ENCODE results near the gene NFKBIB.
"Not testable (repeated sequence)": the region's sequence is repeated elsewhere in the genome, so short reads cannot be mapped to it uniquely, and the experiment has no call there.

The NFKBIB gene

DNA sequence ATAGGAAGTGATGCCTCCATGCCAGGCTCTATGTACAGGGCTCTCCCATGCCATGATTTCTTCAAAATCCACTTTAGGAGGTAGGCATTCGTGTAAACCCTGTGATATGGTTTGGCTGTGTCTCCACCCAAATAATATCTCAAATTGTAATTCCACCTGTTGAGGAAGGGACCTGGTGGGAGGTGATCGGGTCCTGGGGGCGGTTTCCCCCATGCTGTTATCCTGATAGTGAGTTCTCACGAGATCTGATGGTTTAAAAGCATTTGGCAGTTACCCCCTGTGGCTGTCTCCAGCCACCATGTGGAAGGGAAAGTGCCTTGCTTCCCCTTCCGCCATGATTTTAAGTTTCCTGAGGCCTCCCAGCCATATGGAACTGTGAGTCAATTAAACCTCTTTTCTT is 22.7 kb downstream of the NFKBIB start:
- no peak overlapping the region for H3K4me3 ChIP-seq (ENCODE audit: low read depth, low read length)

DNA sequence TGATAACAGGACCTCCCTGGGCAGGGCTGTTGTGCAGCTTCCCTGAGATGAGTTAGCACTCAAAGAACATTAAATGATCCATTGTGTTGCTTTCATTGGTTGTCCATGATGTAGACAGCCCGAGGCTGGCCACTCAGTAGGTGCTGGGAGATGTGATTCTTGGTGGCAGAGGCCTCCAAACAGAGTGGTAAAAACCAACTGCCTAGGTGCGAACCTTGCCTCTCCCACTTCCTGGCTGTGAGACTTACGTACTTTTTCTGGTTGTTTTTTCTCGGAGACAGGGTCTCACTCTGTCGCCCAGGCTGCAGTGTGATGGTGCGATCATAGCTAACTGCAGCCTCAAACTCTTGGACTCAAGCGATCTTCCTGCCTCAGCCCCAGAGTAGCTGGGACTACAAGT is 24.6 kb downstream of the NFKBIB start:
- no peak overlapping the region for H3K4me3 ChIP-seq (ENCODE audit: low read depth, low read length)

DNA sequence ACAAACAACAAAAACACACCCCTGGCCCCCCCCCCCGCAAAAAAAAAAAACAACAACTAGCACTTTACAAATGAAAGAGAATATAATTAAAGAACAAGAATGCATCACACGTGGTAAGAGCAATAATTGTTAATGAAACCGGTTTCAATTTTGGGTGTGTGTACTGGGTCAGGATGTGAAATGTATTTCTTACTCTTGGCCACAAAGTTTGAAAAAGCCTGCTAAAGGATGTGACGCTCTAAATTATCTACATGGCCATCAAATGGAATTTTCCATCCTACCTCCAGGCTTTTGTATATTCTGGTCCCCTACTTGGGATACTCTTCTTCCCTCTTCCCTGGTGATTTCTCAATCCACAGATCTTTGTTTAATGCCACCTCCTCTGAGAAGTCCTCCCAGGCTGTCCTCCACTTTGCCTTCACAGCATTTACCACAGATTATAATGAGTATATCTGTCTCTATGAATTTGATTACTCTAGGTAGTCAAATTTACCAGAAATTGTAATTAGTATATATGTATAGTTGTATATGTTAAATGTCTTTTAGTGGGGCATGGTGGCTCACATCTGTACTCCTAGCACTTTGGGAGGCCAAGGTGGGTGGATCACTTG is 28.7 kb downstream of the NFKBIB start:
- H3K4me3 ChIP-seq (ENCODE audit: low read depth, low read length) = no peak overlapping the region

DNA sequence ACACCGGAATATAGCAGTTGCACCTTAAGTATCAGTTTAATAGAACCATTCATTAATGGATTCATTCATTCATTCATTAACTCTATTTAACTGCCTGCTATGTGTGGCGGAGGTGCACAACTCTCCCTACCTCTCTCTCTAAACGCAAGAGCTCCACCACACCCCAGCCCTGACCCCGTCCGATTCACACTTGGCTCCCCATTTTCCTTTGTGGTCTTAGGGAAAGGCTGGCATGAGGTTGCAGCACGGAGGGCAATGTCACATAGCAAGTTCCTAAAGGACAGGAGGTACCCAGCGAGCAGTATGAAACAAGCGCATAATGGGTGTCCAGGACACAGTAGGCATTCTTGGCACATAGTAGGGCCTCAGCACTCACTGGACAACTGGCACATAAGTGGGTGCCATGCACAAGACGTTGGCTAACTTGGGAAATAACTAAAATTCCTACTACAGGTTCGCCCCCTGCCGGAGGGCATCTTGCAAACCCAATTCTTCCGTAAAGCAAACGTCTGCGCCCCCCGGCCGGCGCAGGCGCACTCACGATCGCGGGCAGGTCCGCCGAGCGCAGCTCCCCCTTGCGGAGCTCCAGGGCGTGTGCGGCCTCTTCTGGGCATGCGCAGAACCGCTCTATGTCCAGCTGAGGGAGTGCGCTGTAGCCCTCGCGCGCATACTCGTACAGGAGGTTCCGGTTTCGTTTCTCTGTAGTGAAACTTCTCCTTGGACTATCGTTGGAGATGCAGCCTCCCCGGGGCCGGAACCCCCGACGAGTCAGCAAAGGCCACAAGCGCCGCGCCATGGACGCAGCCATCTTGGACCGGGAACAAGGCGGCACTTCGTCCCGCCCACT is 30.4 kb downstream of the NFKBIB start, which contains the start of gene SARS2:
Gene SARS2, minus strand, starts transcription at position 835 of the 847 bp plus-strand sequence. Its CDS starts 27 bp downstream, at position 808.
- peak within 1 kb of the TSS; percentile 65 for H3K4me3 ChIP-seq (ENCODE audit: low read depth, low read length)

DNA sequence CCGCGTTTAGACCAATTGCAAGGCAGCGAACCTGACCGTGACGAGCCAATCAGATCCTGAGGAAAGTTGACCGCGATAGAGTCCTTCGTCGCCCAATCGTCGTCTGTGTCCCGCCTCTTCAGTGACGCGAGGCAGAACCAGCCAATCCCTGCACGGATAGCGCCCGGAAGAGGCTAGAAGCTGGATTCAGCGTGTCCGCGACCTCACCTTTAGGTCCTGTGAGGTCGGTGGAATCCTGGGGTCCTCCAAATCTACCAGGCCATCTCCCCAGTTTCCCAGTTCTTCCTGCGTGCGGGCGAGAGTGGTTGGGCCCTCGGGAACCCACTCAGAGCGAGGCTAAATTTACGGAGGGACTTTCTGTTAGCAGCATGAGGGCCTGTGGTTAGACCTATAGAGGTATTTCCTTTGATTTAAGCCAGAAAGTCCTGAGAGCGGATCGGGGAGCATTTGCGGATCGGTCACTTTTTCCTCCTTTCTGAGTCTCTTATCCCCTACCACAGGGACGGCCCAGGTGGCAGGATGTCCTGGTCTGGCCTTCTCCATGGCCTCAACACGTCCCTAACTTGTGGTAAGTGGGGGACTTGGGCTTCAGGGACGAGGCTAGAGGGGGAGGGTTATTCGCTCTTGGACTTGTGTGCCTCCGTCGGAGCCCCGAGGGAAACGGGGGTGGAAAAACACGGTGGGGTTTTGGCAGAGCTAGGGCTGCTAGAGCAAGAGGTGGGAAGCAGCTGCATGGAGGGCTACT is 31.2 kb downstream of the NFKBIB start, which contains the start of gene MRPS12:
Gene MRPS12, plus strand, starts transcription at position 169 of the 745 bp plus-strand sequence. Its CDS starts 351 bp downstream, at position 520.
- H3K4me3 ChIP-seq (ENCODE audit: low read depth, low read length) = peak within 1 kb of the TSS; percentile 65

DNA sequence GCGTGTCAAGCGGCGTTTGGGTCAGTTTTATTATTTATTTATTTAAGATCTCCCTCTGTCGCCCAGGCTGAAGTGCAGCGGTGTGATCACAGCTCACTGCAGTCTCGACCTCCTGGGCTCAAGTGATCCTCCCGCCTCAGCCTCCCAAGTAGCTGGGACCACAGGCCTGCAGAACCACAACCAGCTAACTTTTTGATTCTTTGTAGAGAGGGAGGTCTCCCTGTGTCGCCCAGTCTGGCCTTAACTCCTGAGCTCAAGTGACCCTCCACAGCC is 31.7 kb downstream of the NFKBIB start:
- H3K4me3 ChIP-seq (ENCODE audit: low read depth, low read length) = peak overlapping the region; percentile 65

DNA sequence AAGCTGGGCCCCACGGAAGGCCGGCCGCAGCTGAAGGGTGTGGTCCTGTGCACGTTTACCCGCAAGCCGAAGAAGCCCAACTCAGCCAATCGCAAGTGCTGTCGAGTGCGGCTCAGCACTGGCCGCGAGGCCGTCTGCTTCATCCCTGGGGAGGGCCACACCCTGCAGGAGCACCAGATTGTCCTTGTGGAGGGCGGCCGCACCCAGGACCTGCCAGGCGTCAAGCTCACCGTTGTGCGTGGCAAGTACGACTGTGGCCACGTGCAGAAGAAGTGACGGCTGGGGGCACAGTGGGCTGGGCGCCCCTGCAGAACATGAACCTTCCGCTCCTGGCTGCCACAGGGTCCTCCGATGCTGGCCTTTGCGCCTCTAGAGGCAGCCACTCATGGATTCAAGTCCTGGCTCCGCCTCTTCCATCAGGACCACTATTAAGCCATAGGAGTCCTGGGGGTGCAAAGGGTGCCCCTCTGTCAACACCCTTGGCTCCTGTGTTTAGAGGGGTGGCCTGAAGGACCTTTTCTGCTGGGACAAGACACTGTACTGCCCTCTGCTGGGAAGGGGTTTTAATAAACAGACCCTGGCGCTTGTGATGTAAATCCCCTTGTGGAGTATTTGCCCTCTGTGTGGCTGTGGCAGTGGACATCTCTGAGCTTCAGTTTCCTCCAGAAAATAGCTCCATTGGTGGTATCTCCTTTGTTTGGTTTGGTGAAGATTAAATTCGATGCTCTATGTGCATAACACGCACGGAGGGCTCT is 32.8 kb downstream of the NFKBIB start:
- H3K4me3 ChIP-seq (ENCODE audit: low read depth, low read length) = no peak overlapping the region

DNA sequence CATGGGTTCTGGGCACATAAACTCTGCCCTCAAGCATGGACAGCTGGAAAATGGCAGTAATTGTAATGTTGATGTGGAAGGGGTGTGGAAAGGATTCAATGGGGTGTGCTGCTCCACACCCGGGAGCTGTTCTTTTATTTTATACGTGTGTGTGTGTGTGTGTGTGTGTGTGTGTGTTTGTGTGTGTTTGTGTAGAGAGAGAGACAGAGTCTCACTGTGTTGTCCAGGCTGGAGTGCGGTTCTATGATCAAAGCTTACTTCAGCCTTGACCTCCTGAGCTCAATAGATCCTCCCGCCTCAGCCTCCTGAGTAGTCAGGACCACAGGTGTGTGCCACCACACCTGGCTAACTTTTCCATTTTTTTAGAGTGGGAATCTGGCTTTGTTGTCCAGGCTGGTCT is 33.8 kb downstream of the NFKBIB start:
- H3K4me3 ChIP-seq (ENCODE audit: low read depth, low read length) = no peak overlapping the region

DNA sequence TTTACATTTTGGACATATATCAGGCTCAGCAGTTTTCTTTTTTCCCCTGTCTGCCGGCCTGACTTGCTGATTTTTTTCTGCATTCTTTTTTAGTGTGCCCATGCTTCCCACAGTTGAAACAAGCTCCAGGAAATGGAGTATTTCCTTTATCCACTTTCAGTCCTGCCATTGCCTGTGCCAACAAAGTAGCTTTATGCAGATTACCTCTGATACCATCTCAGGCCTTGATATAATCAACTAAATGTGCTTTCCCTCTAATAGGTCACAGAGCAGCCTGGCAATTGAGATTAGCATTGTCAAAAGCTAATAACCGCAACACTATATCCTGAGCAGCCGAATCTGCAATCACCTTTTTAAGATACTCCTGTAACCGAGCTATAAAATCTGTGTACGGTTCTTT is 40.2 kb downstream of the NFKBIB start:
- no peak overlapping the region for H3K4me3 ChIP-seq (ENCODE audit: low read depth, low read length)

DNA sequence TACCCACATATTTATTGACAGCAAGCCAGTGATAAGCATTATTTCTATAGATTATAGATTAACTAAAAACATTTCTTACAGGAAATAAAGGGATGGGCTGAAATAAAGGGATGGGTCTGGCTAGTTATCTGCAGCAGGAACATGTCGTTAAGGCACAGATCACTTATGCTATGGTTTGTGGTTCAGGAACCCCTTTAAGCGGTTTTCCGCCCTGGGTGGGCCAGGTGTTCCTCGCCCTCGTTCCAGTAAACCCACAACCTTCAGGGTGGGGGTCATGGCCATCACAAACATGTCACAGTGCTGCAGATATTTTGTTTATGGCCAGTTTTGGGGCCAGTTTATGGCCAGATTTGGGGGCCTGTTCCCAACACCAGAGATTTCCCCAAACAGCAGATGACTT is 41.7 kb downstream of the NFKBIB start:
- not testable (repeated sequence) for H3K4me3 ChIP-seq (ENCODE audit: low read depth, low read length)

DNA sequence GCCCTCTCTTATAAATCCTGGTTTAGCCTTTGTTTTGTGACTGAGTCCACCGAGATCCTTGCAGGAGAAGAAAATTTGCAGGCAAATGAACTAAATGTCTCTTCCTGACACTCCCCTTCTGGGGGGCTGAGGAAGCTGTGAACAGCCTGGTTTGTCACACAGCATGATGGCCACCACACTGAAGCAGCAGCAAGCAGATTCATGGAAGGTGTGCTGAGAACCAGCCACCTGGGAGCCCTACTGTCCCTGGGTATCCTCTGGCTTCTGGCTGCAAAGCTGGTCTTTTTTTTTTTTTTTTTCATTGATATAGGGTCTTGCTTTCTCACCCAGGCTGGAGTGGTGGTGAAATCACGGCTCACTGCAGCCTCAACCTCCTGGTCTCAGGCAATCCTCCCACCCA is 42.2 kb downstream of the NFKBIB start:
- H3K4me3 ChIP-seq (ENCODE audit: low read depth, low read length) = no peak overlapping the region

DNA sequence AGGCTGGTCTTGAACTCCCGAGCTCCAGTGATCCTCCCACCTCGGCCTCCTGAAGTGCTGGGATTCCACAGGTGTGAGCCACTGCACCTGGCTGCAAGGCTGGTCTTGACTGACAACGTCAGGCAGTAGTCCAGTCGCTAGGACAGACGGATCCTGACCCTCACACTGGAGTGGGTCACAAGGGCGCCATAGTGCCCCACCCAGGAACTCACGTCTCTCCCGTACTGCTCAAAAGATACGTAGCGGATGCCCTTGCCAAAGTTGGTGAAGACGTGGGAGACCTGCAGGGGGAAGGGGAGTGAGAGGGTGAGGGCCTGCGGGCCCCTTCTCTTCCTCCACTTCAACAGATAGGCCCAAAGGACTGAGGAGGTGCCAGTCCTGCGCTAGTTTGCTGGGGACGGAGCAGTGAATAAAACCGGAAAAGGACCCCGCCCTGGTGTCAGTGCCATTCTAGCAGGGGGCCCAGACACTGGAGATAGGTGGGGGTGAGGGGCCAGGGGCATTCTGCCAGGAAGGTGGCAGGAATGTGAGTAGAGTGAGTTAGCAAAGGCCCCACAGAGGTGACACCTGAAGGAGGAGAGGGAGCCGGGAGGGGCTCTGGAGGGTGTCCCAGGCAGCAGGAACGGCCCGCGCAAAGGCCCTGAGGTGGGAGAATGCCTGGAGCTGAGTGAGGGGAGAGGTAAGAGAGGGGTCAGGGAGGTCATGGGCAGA is 42.9 kb downstream of the NFKBIB start:
- no peak overlapping the region for H3K4me3 ChIP-seq (ENCODE audit: low read depth, low read length)

DNA sequence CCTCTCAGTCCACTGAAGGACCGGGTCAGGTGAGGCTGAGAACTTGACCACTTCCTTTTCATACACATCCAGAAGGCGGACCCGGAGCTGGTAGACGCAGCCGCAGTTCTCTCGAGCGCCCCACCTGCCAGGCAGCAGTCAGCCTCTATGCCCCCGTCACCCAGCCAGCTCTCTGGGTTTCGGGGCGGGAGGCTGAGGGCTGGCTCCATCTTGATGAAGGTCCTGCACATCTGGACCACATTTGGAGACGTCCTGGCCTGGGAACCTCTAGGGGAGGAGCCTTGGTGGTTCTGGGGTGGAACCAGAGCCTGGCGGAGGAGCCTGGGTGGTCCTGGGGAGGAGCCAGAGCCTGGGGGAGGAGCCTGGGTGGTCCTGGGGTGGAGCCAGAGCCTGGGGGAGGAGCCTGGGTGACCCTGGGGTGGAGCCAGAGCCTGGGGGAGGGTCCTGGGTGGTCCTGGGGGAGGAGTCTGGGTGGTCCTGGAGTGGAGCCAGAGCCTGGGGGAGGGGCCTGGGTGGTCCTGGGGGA is 45.3 kb downstream of the NFKBIB start:
- no peak overlapping the region for H3K4me3 ChIP-seq (ENCODE audit: low read depth, low read length)

DNA sequence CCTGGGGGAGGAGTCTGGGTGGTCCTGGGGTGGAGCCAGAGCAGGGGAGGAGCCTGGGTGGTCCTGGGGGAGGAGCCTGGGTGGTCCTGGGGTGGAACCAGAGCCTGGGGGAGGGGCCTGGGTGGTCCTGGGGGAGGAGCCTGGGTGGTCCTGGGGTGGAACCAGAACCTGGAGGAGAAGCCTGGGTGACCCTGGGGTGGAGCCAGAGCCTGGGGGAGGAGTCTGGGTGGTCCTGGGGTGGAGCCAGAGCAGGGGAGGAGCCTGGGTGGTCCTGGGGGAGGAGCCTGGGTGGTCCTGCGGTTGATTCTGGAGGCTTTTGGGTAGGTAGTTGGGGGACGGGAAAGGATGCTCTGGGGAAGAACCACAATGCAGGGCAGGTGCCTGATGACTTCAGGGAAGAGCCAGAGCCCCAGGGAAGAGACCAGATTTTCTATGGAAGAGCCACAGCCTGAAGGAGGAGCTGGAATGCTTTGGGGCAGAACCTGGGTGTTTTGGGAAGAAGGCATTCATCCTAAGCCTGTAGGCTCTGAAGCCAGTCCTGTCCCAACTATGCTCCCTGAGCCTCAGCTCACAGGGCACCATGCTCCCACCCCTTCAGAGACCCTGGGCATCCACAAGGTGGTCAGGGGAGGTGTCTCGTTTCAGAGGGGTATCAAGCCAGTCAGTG is 45.9 kb downstream of the NFKBIB start:
- no peak overlapping the region for H3K4me3 ChIP-seq (ENCODE audit: low read depth, low read length)

DNA sequence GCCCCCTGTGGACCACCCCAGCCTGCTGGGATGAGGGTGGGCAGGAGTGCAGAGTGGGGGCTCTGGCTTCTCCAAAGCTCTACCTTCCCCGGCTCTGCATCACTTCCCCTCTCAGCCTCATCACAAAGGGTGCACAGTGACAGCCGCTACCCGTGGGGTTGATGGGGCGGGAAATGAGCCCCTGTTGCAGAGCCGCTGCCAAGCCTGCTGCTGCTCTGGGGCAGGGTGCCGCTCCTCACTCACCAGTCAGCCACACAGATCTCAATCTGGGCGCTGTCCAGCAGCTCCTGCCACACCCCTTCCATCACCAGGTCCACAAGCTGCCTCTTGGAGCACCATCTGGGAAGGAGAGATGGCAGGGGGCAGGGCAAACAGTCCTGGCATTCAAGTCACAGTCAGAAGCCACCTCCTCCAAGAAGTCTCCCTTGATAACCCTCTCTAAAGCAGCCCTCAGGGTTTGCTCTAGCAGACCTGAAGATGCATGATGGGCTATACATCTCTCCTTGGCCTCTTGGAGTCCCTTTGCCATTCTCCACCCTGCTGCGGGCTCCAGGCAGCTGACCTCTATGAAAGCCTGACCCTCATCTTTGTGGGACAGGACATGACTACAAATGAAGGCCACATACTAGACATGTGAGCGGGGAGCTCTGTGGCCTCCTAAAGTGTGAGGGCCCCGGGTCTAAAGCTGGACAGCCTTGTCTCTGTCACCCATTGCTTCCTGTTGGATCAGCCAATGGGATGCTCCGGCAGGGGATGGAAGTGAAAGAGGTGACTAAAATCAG is 46.7 kb downstream of the NFKBIB start:
- H3K4me3 ChIP-seq (ENCODE audit: low read depth, low read length) = no peak overlapping the region

DNA sequence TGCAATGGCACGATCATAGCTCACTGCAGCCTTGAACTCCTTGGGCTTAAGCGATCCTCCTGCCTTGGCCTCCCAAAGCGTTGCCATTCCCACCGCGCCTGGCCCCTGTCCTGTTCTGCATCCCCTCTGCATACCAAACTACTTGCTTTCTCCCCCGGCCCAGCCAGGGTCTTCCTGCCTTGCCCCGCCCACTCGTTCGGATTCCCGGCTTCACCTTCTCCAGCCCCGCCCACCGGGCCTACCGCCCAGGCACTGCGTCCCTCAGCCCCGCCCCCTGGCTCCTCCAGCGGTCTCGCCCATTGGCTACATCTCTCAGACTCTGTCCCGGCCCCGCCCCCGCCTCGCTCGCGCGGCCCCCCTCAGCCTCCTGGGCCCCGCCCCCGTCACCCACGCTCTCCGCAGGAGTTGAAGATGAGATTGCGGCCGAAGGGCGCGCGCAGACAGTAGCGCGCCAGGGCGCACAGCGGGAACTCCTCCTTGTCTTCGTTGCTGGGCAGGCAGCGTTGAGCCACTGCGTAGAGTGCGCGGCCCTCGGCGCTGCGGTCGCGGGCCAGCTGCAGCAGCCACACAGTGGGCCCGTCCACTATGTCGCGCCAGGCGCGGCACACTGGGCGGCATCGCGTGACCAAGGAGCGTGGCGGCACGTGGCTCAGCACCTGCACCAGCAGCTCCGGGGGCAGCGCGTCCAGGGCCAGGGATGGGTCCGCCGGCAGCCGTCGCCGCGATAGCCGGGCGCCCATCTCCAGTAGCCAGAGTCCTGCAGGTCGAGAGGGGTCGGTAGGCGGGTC is 50.0 kb downstream of the NFKBIB start:
- H3K4me3 ChIP-seq (ENCODE audit: low read depth, low read length) = peak overlapping the region; percentile 58

DNA sequence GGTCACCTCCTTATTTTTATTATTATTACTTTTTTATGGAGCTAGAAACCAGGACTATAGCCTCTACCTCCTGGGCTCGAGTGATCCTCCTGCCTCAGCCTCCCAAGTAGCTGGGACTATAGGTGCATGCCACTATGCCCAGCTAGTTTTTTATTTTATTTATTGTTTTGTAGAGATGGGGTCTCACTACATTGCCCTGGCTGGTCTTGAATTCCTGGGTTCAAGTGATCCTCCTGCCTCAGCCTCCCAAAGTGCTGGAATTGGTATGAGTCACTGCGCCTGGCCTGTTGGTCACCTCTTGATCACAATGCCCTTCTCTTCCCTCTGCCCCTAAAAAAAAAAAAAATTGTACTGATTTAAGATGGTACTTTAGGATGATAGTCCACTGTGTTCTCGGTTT is 51.4 kb downstream of the NFKBIB start:
- H3K4me3 ChIP-seq (ENCODE audit: low read depth, low read length) = no peak overlapping the region

Measured in iPS-11a (cell line).